Liver (tissue), 3 donors: ENCODE data around the gene RSU1.

Experiments used
- EGR1 ChIP-seq, 2 donors: IDR thresholded peaks; 2 replicates each; pipeline ENCODE4 v1.6.1; 2016 to 2018; ENCODE audit warnings: antibody characterized with exemption in 2 of 2, low read depth in 2 of 2
- FOXA1 ChIP-seq: IDR thresholded peaks from 2 replicates; pipeline ENCODE4 v1.6.1; 2016; ENCODE audit warnings: antibody characterized with exemption
- GABPA ChIP-seq, 2 donors: IDR thresholded peaks in 1 of 2; conservative IDR thresholded peaks in 1 of 2; 2 replicates each; pipeline ENCODE4 v1.6.1; 2016; ENCODE audit warnings: antibody characterized with exemption in 2 of 2, mild to moderate bottlenecking in 1 of 2, moderate library complexity in 1 of 2
- RAD21 ChIP-seq, 2 donors: IDR thresholded peaks; 2 replicates each; pipeline ENCODE4 v1.6.1; 2016; ENCODE audit warnings: antibody characterized with exemption in 2 of 2, mild to moderate bottlenecking in 2 of 2
- RXRA ChIP-seq, 2 donors: IDR thresholded peaks; 2 replicates each; pipeline ENCODE4 v1.6.1; 2017 to 2018; ENCODE audit warnings: antibody characterized with exemption in 2 of 2, mild to moderate bottlenecking in 1 of 2
- SP1 ChIP-seq: IDR thresholded peaks from 2 replicates; pipeline ENCODE4 v1.6.1; 2018; ENCODE audit warnings: antibody characterized with exemption, mild to moderate bottlenecking
- TAF1 ChIP-seq: conservative IDR thresholded peaks from 2 replicates; pipeline ENCODE4 v1.6.1; 2016; ENCODE audit warnings: antibody characterized with exemption, mild to moderate bottlenecking
- YY1 ChIP-seq: IDR thresholded peaks from 2 replicates; pipeline ENCODE4 v1.6.1; 2016; ENCODE audit warnings: antibody characterized with exemption, mild to moderate bottlenecking
- TF ChIP-seq, protein P1 (sequence below): fragments of 150-350 bp; IDR thresholded peaks from 2 replicates; pipeline ENCODE4 v1.5.1; 2017; ENCODE audit warnings: improper control_type of control experiment, low read depth, low read length; ENCODE audit not compliant: missing input control
- TF ChIP-seq, protein P2 (sequence below): IDR thresholded peaks from 2 replicates; pipeline ENCODE4 v1.6.1; 2016; ENCODE audit warnings: antibody characterized with exemption
- TF ChIP-seq, protein P3 (sequence below): IDR thresholded peaks from 2 replicates; pipeline ENCODE4 v1.6.1; 2016; ENCODE audit warnings: antibody characterized with exemption
- donor health status: healthy.
- donor health status: healthy.

DNA sequence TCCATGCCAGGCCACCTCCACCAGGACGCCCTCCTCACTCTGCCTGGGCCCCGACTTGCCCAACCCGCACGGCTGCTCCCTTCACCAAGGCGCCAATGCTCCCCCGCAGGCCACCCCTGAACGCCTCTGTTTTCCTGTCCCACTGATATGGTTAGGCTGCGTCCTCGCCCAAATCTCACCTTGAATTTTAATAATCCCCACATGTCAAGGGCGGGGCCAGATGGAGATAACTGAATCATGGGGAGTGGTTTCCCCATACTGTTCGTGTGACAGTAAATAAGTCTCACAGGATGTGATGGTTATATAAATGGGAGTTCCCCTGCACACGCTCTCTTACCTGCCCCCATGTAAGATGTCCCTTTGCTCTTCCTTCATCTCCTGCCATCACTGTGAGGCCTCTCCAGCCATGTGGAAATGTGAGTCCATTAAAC, 29.8 kb downstream of the RSU1 start:
- TF ChIP-seq, protein P1, sequence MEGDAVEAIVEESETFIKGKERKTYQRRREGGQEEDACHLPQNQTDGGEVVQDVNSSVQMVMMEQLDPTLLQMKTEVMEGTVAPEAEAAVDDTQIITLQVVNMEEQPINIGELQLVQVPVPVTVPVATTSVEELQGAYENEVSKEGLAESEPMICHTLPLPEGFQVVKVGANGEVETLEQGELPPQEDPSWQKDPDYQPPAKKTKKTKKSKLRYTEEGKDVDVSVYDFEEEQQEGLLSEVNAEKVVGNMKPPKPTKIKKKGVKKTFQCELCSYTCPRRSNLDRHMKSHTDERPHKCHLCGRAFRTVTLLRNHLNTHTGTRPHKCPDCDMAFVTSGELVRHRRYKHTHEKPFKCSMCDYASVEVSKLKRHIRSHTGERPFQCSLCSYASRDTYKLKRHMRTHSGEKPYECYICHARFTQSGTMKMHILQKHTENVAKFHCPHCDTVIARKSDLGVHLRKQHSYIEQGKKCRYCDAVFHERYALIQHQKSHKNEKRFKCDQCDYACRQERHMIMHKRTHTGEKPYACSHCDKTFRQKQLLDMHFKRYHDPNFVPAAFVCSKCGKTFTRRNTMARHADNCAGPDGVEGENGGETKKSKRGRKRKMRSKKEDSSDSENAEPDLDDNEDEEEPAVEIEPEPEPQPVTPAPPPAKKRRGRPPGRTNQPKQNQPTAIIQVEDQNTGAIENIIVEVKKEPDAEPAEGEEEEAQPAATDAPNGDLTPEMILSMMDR = no peak
- TF ChIP-seq YY1 (no peak), RAD21 (IDR thresholded peaks at IDR 0.05) (no peak), RXRA (IDR thresholded peaks at IDR 0.05) (no peak), GABPA (IDR thresholded peaks at IDR 0.05 in 1 of 2, conservative IDR thresholded peaks at IDR 0.05 in 1 of 2) (no peak), SP1 (no peak), TAF1 (no peak), EGR1 (IDR thresholded peaks at IDR 0.05; ENCODE audit: low read depth in 2 of 2) (no peak), FOXA1 (no peak)
- TF ChIP-seq, protein P2, sequence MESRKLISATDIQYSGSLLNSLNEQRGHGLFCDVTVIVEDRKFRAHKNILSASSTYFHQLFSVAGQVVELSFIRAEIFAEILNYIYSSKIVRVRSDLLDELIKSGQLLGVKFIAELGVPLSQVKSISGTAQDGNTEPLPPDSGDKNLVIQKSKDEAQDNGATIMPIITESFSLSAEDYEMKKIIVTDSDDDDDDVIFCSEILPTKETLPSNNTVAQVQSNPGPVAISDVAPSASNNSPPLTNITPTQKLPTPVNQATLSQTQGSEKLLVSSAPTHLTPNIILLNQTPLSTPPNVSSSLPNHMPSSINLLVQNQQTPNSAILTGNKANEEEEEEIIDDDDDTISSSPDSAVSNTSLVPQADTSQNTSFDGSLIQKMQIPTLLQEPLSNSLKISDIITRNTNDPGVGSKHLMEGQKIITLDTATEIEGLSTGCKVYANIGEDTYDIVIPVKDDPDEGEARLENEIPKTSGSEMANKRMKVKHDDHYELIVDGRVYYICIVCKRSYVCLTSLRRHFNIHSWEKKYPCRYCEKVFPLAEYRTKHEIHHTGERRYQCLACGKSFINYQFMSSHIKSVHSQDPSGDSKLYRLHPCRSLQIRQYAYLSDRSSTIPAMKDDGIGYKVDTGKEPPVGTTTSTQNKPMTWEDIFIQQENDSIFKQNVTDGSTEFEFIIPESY = no peak
- TF ChIP-seq, protein P3, sequence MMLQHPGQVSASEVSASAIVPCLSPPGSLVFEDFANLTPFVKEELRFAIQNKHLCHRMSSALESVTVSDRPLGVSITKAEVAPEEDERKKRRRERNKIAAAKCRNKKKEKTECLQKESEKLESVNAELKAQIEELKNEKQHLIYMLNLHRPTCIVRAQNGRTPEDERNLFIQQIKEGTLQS = no peak
